MCF 10A (cell line): ENCODE measurements around the gene KCNK4. TPM values are rescaled to one million over a fixed set of nuclear protein-coding genes. Genes with fewer than 3 reads are reported as not detected.

ENCODE experiments used
- BruUV-seq: library from RNA; stranded (reverse); fragments of 400-500 nt; replicated peaks from 2 replicates; lab custom pipeline; 2021; lab: Mats Ljungman, UMichigan
- CTCF ChIA-PET: fragments of 300-600 bp; sonication (Branson Sonifier 250); formaldehyde crosslinking; extraction: SDS; loops from one replicate; lab custom pipeline; 2021; ENCODE audit warnings: antibody characterized with exemption, inconsistent platforms; lab: Yijun Ruan, JAX
- POLR2A ChIA-PET: fragments of 300-600, 350-650 bp; sonication (Branson Sonifier 250); formaldehyde crosslinking; extraction: SDS; loops from one replicate; lab custom pipeline; 2020; ENCODE audit warnings: antibody characterized with exemption, inconsistent platforms; lab: Yijun Ruan, JAX
- DNase-seq: peaks from one replicate; pipeline ENCODE4 v3.0.0-alpha.2; 2018; ENCODE audit not compliant: unreplicated experiment
- H3K27ac Mint-ChIP-seq: one replicate; pipeline ENCODE4 v1.8.0; 2022; ENCODE audit warnings: mild to moderate bottlenecking, low read depth, mixed read lengths; ENCODE audit not compliant: unreplicated experiment
- H3K27me3 Mint-ChIP-seq: one replicate; pipeline ENCODE4 v1.8.0; 2022; ENCODE audit warnings: mixed read lengths; ENCODE audit not compliant: insufficient read depth, unreplicated experiment
- H3K36me3 Mint-ChIP-seq: one replicate; pipeline ENCODE4 v1.8.0; 2022; ENCODE audit warnings: mild to moderate bottlenecking, moderate library complexity, mixed read lengths; ENCODE audit not compliant: insufficient read depth, unreplicated experiment
- H3K4me1 Mint-ChIP-seq: one replicate; pipeline ENCODE4 v1.8.0; 2022; ENCODE audit warnings: mixed read lengths; ENCODE audit not compliant: insufficient read depth, unreplicated experiment
- H3K4me3 Mint-ChIP-seq: one replicate; pipeline ENCODE4 v1.8.0; 2022; ENCODE audit warnings: mild to moderate bottlenecking, moderate library complexity, mixed read lengths; ENCODE audit not compliant: unreplicated experiment
- H3K9me3 Mint-ChIP-seq: one replicate; pipeline ENCODE4 v1.8.0; 2022; ENCODE audit warnings: mixed read lengths; ENCODE audit not compliant: unreplicated experiment
- CTCF ChIP-seq: fragments of 200-600 bp; IDR thresholded peaks from one replicate; pipeline ENCODE4 v1.8.0; 2022; ENCODE audit warnings: antibody characterized with exemption, mild to moderate bottlenecking; ENCODE audit not compliant: unreplicated experiment
- intact Hi-C: fragments of 100-400 bp; cut with micrococcal nuclease; formaldehyde crosslinking; loops from 2 replicates; pipeline ENCODE4 v1.14.1; 2022
- total RNA-seq: library from RNA; stranded (reverse); gene quantifications from 2 replicates; pipeline ENCODE4 v1.2.3, GENCODE V29; 2022

The KCNK4 gene
- total RNA-seq, 1 experiment from 2014 or later, result not detected

- POLR2A ChIA-PET, result interaction anchor here (0.8 to 2.6 kb wide), 5 partner anchors 10 to 26 kb away, joined by 4 to 11 read pairs (median 5); partner anchors contain the start of genes BAD, GPR137 and PRDX5
- BruUV-seq, result no TSS peak
- H3K9me3 Mint-ChIP-seq, result no peaks in the 10 kb centered on the region
- H3K4me3 Mint-ChIP-seq, result no peak overlapping the region
- H3K4me1 Mint-ChIP-seq, result peaks cover 10% of the 10 kb centered on the region
- intact Hi-C loops, result no loop called here
- CTCF ChIA-PET, result interaction anchor here (0.7 to 1.0 kb wide), 4 partner anchors 24 to 112 kb away, joined by 3 to 5 read pairs (median 3); no protein-coding TSS in a partner anchor
- no peak for DNase-seq
- peaks cover 2% of the 10 kb centered on the region for H3K36me3 Mint-ChIP-seq
- H3K27me3 Mint-ChIP-seq, result peaks cover 6% of the 10 kb centered on the region
- TF ChIP-seq CTCF, result no peak
- no peak overlapping the region for H3K27ac Mint-ChIP-seq
Observed at GRCh38 chr11:64295760-64296159, 4.7 kb downstream of the KCNK4 start.

- BruUV-seq, result no TSS peak
- H3K9me3 Mint-ChIP-seq, result no peaks in the 10 kb centered on the region
- CTCF ChIA-PET, result interaction anchor here (0.8 to 1.0 kb wide), 3 partner anchors 24 to 91 kb away, joined by 3 to 5 read pairs (median 4); no protein-coding TSS in a partner anchor
- no peak for DNase-seq
- peaks cover under 1% of the 10 kb centered on the region for H3K27me3 Mint-ChIP-seq
- intact Hi-C loops, result no loop called here
- H3K36me3 Mint-ChIP-seq, result no peaks in the 10 kb centered on the region
- H3K27ac Mint-ChIP-seq, result no peak overlapping the region
- no peak overlapping the region for H3K4me3 Mint-ChIP-seq
- TF ChIP-seq CTCF, result no peak
- peaks cover 10% of the 10 kb centered on the region for H3K4me1 Mint-ChIP-seq
- POLR2A ChIA-PET, result interaction anchor here (0.5 to 2.6 kb wide), 6 partner anchors 10 to 42 kb away, joined by 3 to 11 read pairs (median 5); partner anchors contain the start of genes BAD, GPR137 and PRDX5
Observed at GRCh38 chr11:64296236-64296635, 5.1 kb downstream of the KCNK4 start.

- CTCF ChIA-PET, result interaction anchor here (0.7 to 1.0 kb wide), 4 partner anchors 25 to 355 kb away, joined by 3 to 5 read pairs (median 4); no protein-coding TSS in a partner anchor
- no peaks in the 10 kb centered on the region for H3K9me3 Mint-ChIP-seq
- POLR2A ChIA-PET, result interaction anchor here (0.5 to 2.6 kb wide), 6 partner anchors 11 to 50 kb away, joined by 3 to 11 read pairs (median 5); partner anchors contain the start of genes BAD and GPR137
- H3K27me3 Mint-ChIP-seq, result no peaks in the 10 kb centered on the region
- DNase-seq, result no peak
- no peak overlapping the region for H3K27ac Mint-ChIP-seq
- TF ChIP-seq CTCF, result no peak
- no peaks in the 10 kb centered on the region for H3K36me3 Mint-ChIP-seq
- intact Hi-C loops, result no loop called here
- peaks cover 10% of the 10 kb centered on the region for H3K4me1 Mint-ChIP-seq
- BruUV-seq, result no TSS peak
- H3K4me3 Mint-ChIP-seq, result no peak overlapping the region
Observed at GRCh38 chr11:64296830-64297698, 6.0 kb downstream of the KCNK4 start.
